ENCODE measurements around the gene F10.

DNA sequence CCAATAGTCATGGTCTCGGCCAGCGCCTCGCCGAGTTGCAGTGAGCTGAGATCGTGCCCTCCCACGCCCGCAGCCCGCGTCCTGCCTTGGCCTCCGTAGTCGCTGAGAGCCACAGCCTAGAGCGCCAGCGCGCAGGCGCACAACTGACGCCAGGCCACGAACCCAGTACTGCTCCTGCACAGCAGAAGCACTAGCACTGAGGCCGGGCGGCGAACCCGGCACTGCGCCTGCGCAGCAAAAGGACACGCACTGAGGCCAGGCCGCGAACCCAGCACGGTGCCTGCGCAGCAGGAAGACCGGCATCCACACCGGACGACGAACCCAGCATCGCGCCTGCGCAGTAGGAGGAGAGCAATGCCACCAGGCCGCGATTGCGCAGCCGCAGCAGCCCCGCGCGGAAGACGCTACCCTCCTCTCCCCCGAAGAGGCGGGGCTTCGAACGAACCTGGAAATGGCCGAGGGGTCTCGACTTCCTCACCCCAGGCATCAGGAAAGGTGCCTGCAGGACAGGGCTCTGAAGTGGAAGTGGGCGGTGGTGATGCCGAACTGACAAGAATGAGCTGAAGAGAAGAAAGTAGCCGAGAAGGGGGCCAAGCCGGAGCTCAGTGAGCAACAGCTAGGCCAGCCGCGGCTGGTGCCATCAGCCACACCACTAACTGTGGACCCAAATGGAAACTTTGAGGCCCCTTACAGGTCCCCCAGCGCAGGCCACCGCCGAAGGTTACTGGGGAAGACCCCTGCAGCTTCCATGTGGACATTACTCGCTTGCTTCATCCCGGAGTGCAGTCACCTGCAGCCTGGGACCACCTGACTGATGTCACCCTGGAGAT, 7.5 kb downstream of the F10 start:
- TF ChIP-seq CTCF (IDR thresholded peaks at IDR 0.05) (no peak), POLR2A (IDR thresholded peaks at IDR 0.05) (no peak)
